SK-N-SH (cell line): ENCODE measurements around the gene TUBA8. TPM values are rescaled to one million over a fixed set of nuclear protein-coding genes. Genes with fewer than 3 reads are reported as not detected.

Source experiments
- CTCF ChIA-PET: fragments of 300-600, 350-600 bp; formaldehyde crosslinking; extraction: SDS; loops from one replicate; lab custom pipeline; 2021; lab: Yijun Ruan, JAX
- POLR2A ChIA-PET: fragments of 350-600 bp; sonication (Branson Sonifier 250); formaldehyde crosslinking; extraction: SDS; loops from one replicate; lab custom pipeline; 2020; ENCODE audit warnings: antibody characterized with exemption, inconsistent platforms; lab: Yijun Ruan, JAX
- DNase-seq: peaks from one replicate; pipeline ENCODE4 v3.0.0; 2012
- H2AFZ ChIP-seq: fragments of 200-600 bp; sonication (generic); 2 replicates; pipeline ENCODE4 v1.8.1; 2016; ENCODE audit warnings: antibody characterized with exemption, mild to moderate bottlenecking, low read depth
- H3F3A ChIP-seq: fragments of 200-600 bp; sonication (generic); replicated peaks from 2 replicates; pipeline ENCODE3; 2016; ENCODE audit warnings: antibody characterized with exemption, mild to moderate bottlenecking; ENCODE audit not compliant: insufficient read depth
- H3K27ac ChIP-seq, 2 experiments: fragments of 200-500 bp in 1 of 2; fragments of 200-600 bp in 1 of 2; sonication (Bioruptor generic) in 1 of 2; sonication (generic), shearing (Covaris generic) in 1 of 2; 2 replicates each; pipeline versions ENCODE4 v1.5.1 to v1.6.1; 2014 to 2016; ENCODE audit warnings: low read depth in 2 of 2, inconsistent platforms in 1 of 2, low read length in 1 of 2, mild to moderate bottlenecking in 1 of 2, mixed read lengths in 1 of 2
- H3K27me3 ChIP-seq: fragments of 200-600 bp; sonication (generic), shearing (Covaris generic); 2 replicates; pipeline ENCODE4 v1.6.1; 2016; ENCODE audit warnings: mixed run types; ENCODE audit not compliant: insufficient read depth
- H3K36me3 ChIP-seq, 2 experiments: fragments of 200-500 bp in 1 of 2; fragments of 200-600 bp in 1 of 2; sonication (Bioruptor generic) in 1 of 2; sonication (generic) in 1 of 2; replicated peaks in 1 of 2; 2 replicates each; pipeline versions ENCODE3 to v1.5.1; 2014 to 2016; ENCODE audit warnings: low read length in 1 of 2, mild to moderate bottlenecking in 1 of 2; ENCODE audit not compliant: insufficient read depth in 2 of 2, control insufficient read depth in 1 of 2
- H3K4me1 ChIP-seq, 2 experiments: fragments of 200-500 bp in 1 of 2; fragments of 200-600 bp in 1 of 2; sonication (Bioruptor generic) in 1 of 2; sonication (generic), shearing (Covaris generic) in 1 of 2; 2 replicates each; pipeline versions ENCODE4 v1.5.1 to v1.6.1; 2014 to 2016; ENCODE audit warnings: low read depth in 1 of 2, low read length in 1 of 2, mixed run types in 1 of 2; ENCODE audit not compliant: insufficient read depth in 2 of 2, control insufficient read depth in 1 of 2
- H3K4me2 ChIP-seq: fragments of 200-600 bp; sonication (generic), shearing (Covaris generic); 2 replicates; pipeline ENCODE4 v1.6.1; 2017; ENCODE audit warnings: mixed run types
- H3K4me3 ChIP-seq, 2 experiments: fragments of 200-500 bp in 1 of 2; fragments of 200-600 bp in 1 of 2; sonication (Bioruptor generic) in 1 of 2; sonication (generic), shearing (Covaris generic) in 1 of 2; 2 replicates each; pipeline versions ENCODE4 v1.5.1 to v1.8.1; 2014 to 2016; ENCODE audit warnings: low read depth in 2 of 2, inconsistent platforms in 1 of 2, low read length in 1 of 2, mild to moderate bottlenecking in 1 of 2, mixed read lengths in 1 of 2, moderate library complexity in 1 of 2
- H3K79me2 ChIP-seq: fragments of 200-600 bp; sonication (generic); 2 replicates; pipeline ENCODE4 v1.8.1; 2017; ENCODE audit warnings: mild to moderate bottlenecking; ENCODE audit not compliant: insufficient read depth
- H3K9ac ChIP-seq: fragments of 200-600 bp; sonication (generic); 2 replicates; pipeline ENCODE4 v1.6.1; 2017; ENCODE audit warnings: mixed run types
- H3K9me2 ChIP-seq: fragments of 200-600 bp; sonication (generic); 2 replicates; pipeline ENCODE4 v1.6.1; 2017; ENCODE audit warnings: mixed run types
- H3K9me3 ChIP-seq: fragments of 200-600 bp; sonication (generic); 2 replicates; pipeline ENCODE4 v1.6.1; 2017; ENCODE audit warnings: mixed run types, mild to moderate bottlenecking, moderate library complexity
- H4K20me1 ChIP-seq: fragments of 200-600 bp; sonication (generic); 2 replicates; pipeline ENCODE4 v1.6.1; 2017; ENCODE audit warnings: mild to moderate bottlenecking, mixed run types; ENCODE audit not compliant: insufficient read depth
- EP300 ChIP-seq, 2 experiments: IDR thresholded peaks; 2 replicates each; pipeline versions ENCODE4 v1.4.0 to v1.6.1; 2012; ENCODE audit warnings: borderline replicate concordance in 1 of 2, low read depth in 1 of 2, low read length in 1 of 2
- EZH2phosphoT487 ChIP-seq: fragments of 200-600 bp; sonication (generic); IDR thresholded peaks from 2 replicates; pipeline ENCODE4 v1.6.1; 2017; ENCODE audit warnings: low read depth, mixed run types, mild to moderate bottlenecking, antibody characterized with exemption, moderate library complexity, borderline replicate concordance
- GABPA ChIP-seq: IDR thresholded peaks from 2 replicates; pipeline ENCODE4 v1.4.0; 2012; ENCODE audit warnings: low read depth, mild to moderate bottlenecking
- MEF2A ChIP-seq: IDR thresholded peaks from 2 replicates; pipeline ENCODE4 v1.4.0; 2012; ENCODE audit warnings: low read depth, borderline replicate concordance
- NFIC ChIP-seq: IDR thresholded peaks from 2 replicates; pipeline ENCODE4 v1.4.0; 2012; ENCODE audit warnings: borderline replicate concordance
- NRF1 ChIP-seq: IDR thresholded peaks from 2 replicates; pipeline ENCODE4 v1.6.1; 2012; ENCODE audit warnings: low read depth, mild to moderate bottlenecking, low read length
- POLR2AphosphoS5 ChIP-seq: IDR thresholded peaks from 2 replicates; pipeline ENCODE4 v1.6.1; 2012; ENCODE audit warnings: low read depth, low read length
- RAD21 ChIP-seq: IDR thresholded peaks from 2 replicates; pipeline ENCODE4 v1.6.1; 2012; ENCODE audit warnings: mild to moderate bottlenecking, low read length
- RCOR1 ChIP-seq: fragments of 150-350 bp; IDR thresholded peaks from 2 replicates; pipeline ENCODE4 v1.6.1; 2017; ENCODE audit warnings: antibody characterized with exemption, low read length
- TCF12 ChIP-seq: IDR thresholded peaks from 2 replicates; pipeline ENCODE4 v1.4.0; 2012
- TEAD4 ChIP-seq: IDR thresholded peaks from 2 replicates; pipeline ENCODE4 v1.4.0; 2012; ENCODE audit warnings: mild to moderate bottlenecking, borderline replicate concordance; ENCODE audit not compliant: insufficient read depth
- WGBS: methylation state at CpG from one replicate; pipeline ENCODE4 v1.1.6; 2017; ENCODE audit warnings: low lambda C conversion rate; 5-methylcytosine and 5-hydroxymethylcytosine counted together
- polyA plus RNA-seq, 3 experiments: library from polyadenylated mRNA; depleted of rRNA; stranded (reverse); fragments of >200 nt; gene quantifications; 2 replicates each; pipeline ENCODE4 v1.2.3, GENCODE V29; 2012
- TF ChIP-seq, protein P1 (sequence below): fragments of 150-350 bp; IDR thresholded peaks from 2 replicates; pipeline ENCODE4 v1.6.1; 2016; ENCODE audit warnings: mild to moderate bottlenecking, low read depth, low read length
- TF ChIP-seq, protein P2 (sequence below): IDR thresholded peaks from 2 replicates; pipeline ENCODE4 v1.6.1; 2012; ENCODE audit warnings: mild to moderate bottlenecking, low read depth, low read length, moderate library complexity
- TF ChIP-seq, protein P3 (sequence below): IDR thresholded peaks from 2 replicates; pipeline ENCODE4 v1.4.0; 2012; ENCODE audit warnings: low read depth
- TF ChIP-seq, protein P4 (sequence below): IDR thresholded peaks from 2 replicates; pipeline ENCODE4; 2012
- TF ChIP-seq, protein P5 (sequence below): IDR thresholded peaks from 2 replicates; pipeline ENCODE4 v1.4.0; 2012; ENCODE audit warnings: low read depth, borderline replicate concordance

The TUBA8 gene
- polyA plus RNA-seq, 1 of the 3 experiments (the other 2 are of a cell fraction): 1.7 TPM

DNA sequence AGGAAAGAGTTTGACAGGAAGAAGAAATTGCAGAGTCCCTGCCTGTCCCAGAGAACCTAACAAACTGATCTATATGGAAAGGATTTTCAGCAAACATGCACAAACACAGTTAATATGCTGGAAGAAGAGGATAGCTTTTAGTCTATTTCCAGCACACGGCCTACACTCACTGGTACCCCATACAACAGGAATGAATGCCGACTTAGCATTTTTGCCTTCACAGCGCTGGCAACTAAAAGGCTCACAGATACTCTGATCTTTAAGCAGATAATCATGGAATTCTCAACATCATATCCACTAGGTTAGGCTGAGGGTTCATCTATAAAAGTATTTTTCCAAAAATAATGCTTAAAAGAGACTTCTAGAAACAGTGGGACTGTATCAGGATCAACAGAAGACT lies 9.8 kb upstream of the TUBA8 start:
- no peaks in the 10 kb centered on the region for H3K27me3 ChIP-seq
- DNase-seq: no peak
- ChIA-PET CTCF (interaction anchor here (0.6 to 3.0 kb wide), 2 partner anchors 25 to 255 kb away, joined by 3 to 8 read pairs; no protein-coding TSS in a partner anchor), POLR2A (interaction anchor here (0.6 kb wide), 1 partner anchor 440 kb away, joined by 3 read pairs; no protein-coding TSS in a partner anchor)
- H3K79me2 ChIP-seq: no peaks in the 10 kb centered on the region
- peaks cover 0 to 6% of the 10 kb centered on the region in 2 experiments for H3K36me3 ChIP-seq
- H3K9me3 ChIP-seq: no peaks in the 10 kb centered on the region
- no peak overlapping the region for H3K27ac ChIP-seq
- H2AFZ ChIP-seq: no peak overlapping the region
- no peak overlapping the region for H3K9ac ChIP-seq
- TF ChIP-seq, protein P1, sequence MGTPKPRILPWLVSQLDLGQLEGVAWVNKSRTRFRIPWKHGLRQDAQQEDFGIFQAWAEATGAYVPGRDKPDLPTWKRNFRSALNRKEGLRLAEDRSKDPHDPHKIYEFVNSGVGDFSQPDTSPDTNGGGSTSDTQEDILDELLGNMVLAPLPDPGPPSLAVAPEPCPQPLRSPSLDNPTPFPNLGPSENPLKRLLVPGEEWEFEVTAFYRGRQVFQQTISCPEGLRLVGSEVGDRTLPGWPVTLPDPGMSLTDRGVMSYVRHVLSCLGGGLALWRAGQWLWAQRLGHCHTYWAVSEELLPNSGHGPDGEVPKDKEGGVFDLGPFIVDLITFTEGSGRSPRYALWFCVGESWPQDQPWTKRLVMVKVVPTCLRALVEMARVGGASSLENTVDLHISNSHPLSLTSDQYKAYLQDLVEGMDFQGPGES: no peak
- TF ChIP-seq, all 33 proteins: peak for 0
- WGBS: 90% methylated on average over 3 of the region's 3 CpGs
- Histone ChIP-seq H3K4me2 (no peak overlapping the region), H4K20me1 (no peaks in the 10 kb centered on the region), H3K9me2 (no peaks in the 10 kb centered on the region), H3K4me3 (no peak overlapping the region), H3K4me1 (no peaks in the 10 kb centered on the region), H3F3A (peaks cover 4% of the 10 kb centered on the region)

DNA sequence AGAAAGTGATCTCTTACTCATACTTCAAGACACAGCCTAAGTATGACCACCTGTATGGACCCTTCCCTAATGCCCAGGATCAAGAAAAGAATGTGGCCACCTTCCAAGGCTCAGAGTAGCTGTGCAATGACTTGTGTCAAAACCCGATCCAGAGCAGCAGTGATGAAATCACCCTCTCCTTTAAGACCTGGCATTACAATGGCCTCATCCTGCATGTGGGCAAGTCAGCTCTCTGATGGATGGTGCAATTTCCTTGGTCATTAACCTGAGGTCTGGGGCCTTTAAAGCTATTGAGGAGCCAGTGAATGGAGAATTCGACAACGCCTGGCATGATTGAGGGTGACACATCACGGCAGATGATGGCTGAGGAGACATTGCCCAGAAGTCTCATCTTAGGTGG lies 9.1 kb upstream of the TUBA8 start:
- Histone ChIP-seq H4K20me1 (no peaks in the 10 kb centered on the region), H3K9me2 (no peaks in the 10 kb centered on the region), H3K9ac (no peak overlapping the region), H3K4me1 (no peaks in the 10 kb centered on the region), H3K9me3 (no peaks in the 10 kb centered on the region), H3K4me3 (no peak overlapping the region), H3F3A (peaks cover 4% of the 10 kb centered on the region), H3K27me3 (no peaks in the 10 kb centered on the region), H3K27ac (no peak overlapping the region), H3K79me2 (no peaks in the 10 kb centered on the region), H2AFZ (no peak overlapping the region), H3K4me2 (no peak overlapping the region), H3K36me3 (peaks cover 0 to 6% of the 10 kb centered on the region in 2 experiments)
- TF ChIP-seq, protein P2, sequence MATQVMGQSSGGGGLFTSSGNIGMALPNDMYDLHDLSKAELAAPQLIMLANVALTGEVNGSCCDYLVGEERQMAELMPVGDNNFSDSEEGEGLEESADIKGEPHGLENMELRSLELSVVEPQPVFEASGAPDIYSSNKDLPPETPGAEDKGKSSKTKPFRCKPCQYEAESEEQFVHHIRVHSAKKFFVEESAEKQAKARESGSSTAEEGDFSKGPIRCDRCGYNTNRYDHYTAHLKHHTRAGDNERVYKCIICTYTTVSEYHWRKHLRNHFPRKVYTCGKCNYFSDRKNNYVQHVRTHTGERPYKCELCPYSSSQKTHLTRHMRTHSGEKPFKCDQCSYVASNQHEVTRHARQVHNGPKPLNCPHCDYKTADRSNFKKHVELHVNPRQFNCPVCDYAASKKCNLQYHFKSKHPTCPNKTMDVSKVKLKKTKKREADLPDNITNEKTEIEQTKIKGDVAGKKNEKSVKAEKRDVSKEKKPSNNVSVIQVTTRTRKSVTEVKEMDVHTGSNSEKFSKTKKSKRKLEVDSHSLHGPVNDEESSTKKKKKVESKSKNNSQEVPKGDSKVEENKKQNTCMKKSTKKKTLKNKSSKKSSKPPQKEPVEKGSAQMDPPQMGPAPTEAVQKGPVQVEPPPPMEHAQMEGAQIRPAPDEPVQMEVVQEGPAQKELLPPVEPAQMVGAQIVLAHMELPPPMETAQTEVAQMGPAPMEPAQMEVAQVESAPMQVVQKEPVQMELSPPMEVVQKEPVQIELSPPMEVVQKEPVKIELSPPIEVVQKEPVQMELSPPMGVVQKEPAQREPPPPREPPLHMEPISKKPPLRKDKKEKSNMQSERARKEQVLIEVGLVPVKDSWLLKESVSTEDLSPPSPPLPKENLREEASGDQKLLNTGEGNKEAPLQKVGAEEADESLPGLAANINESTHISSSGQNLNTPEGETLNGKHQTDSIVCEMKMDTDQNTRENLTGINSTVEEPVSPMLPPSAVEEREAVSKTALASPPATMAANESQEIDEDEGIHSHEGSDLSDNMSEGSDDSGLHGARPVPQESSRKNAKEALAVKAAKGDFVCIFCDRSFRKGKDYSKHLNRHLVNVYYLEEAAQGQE: no peak
- TF ChIP-seq GABPA: no peak
- no peak for TF ChIP-seq RAD21
- TF ChIP-seq EZH2phosphoT487: no peak
- no peak for TF ChIP-seq NFIC
- TF ChIP-seq, protein P3, sequence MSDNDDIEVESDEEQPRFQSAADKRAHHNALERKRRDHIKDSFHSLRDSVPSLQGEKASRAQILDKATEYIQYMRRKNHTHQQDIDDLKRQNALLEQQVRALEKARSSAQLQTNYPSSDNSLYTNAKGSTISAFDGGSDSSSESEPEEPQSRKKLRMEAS: no peak
- no peak for TF ChIP-seq EP300 (IDR thresholded peaks at IDR 0.05; ENCODE audit: borderline replicate concordance in 1 of 2, low read depth in 1 of 2, low read length in 1 of 2)
- TF ChIP-seq, protein P4, sequence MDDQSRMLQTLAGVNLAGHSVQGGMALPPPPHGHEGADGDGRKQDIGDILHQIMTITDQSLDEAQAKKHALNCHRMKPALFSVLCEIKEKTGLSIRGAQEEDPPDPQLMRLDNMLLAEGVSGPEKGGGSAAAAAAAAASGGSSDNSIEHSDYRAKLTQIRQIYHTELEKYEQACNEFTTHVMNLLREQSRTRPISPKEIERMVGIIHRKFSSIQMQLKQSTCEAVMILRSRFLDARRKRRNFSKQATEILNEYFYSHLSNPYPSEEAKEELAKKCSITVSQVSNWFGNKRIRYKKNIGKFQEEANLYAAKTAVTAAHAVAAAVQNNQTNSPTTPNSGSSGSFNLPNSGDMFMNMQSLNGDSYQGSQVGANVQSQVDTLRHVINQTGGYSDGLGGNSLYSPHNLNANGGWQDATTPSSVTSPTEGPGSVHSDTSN: no peak
- no peak for TF ChIP-seq RCOR1
- TF ChIP-seq, protein P1: no peak
- TF ChIP-seq MEF2A: no peak
- TF ChIP-seq TCF12: no peak
- TF ChIP-seq POLR2AphosphoS5: no peak
- TF ChIP-seq NRF1: no peak
- TF ChIP-seq, protein P5, sequence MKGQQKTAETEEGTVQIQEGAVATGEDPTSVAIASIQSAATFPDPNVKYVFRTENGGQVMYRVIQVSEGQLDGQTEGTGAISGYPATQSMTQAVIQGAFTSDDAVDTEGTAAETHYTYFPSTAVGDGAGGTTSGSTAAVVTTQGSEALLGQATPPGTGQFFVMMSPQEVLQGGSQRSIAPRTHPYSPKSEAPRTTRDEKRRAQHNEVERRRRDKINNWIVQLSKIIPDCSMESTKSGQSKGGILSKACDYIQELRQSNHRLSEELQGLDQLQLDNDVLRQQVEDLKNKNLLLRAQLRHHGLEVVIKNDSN: no peak
- no peak for TF ChIP-seq TEAD4
- DNase-seq: no peak
- POLR2A ChIA-PET: no interaction called here
- CTCF ChIA-PET: interaction anchor here (3.0 kb wide), 1 partner anchor 25 kb away, joined by 8 read pairs; no protein-coding TSS in a partner anchor
- WGBS: 99% methylated on average over 4 of the region's 4 CpGs
